GM18511 (cell line): ENCODE data around the gene BEST4.
A peak's percentile ranks its signal among the peaks of the same experiment; 100 is the strongest.
"Not testable (repeated sequence)": the region's sequence is repeated elsewhere in the genome, so short reads cannot be mapped to it uniquely, and the experiment has no call there.

ENCODE experiments used
- ATAC-seq: cut with Tn5 transposase; IDR thresholded peaks from one replicate; pipeline ENCODE4 v1.9.1; 2021; ENCODE audit warnings: mild to moderate bottlenecking, moderate library complexity; ENCODE audit not compliant: unreplicated experiment

Gene BEST4

DNA sequence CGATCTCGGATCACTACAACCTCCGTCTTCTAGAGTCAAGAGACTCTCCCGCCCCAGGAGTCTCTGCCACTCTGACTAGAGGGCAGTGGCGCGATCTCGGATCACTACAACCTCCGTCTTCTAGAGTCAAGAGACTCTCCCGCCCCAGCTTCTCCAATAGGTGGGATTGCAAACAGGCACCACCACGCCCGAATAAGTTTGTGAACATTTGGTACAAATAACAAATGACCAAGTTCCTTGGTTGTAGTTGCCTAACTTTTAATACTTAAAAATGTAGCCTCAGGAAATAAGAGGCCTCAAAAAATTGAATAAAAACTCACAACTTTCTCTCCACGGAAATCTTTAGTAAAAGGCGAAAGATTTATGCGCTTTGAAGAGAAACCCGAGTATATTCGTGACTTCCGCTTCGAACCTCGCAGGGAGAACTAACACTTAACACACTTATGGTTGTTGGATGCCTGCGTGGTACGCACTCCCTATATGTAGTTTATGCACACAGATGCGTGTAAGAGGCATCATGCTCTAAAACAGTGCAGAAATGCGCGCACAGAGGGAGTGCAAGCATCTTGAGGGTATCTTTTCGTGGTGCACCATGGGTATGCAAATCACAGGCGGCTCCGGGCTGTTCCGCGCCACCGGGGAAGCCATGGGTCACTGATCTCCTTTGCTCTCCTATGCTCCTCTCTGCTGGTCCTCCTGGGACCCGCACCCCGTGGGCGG is 31.8 kb upstream of the BEST4 start:
- peak; percentile 89 for ATAC-seq

DNA sequence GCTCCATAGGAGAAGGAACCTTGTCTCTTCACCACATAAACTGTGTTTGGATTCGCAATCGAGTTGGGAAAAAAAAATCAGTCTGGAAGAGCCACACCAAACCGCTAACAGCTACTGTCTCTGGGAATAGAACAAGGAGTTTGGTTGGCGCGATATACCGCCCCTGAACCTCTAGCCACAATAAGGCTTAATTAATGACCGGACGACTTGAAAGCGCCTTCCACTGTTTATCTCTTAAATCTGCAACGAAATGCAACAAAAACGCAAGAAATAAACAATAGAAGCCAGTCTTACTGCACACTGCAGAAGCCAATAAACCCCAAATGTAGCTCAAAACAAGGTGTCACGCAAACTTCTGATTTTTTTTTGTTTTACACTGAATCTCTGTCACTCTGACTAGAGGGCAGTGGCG is 31.2 kb upstream of the BEST4 start:
- ATAC-seq: no peak

DNA sequence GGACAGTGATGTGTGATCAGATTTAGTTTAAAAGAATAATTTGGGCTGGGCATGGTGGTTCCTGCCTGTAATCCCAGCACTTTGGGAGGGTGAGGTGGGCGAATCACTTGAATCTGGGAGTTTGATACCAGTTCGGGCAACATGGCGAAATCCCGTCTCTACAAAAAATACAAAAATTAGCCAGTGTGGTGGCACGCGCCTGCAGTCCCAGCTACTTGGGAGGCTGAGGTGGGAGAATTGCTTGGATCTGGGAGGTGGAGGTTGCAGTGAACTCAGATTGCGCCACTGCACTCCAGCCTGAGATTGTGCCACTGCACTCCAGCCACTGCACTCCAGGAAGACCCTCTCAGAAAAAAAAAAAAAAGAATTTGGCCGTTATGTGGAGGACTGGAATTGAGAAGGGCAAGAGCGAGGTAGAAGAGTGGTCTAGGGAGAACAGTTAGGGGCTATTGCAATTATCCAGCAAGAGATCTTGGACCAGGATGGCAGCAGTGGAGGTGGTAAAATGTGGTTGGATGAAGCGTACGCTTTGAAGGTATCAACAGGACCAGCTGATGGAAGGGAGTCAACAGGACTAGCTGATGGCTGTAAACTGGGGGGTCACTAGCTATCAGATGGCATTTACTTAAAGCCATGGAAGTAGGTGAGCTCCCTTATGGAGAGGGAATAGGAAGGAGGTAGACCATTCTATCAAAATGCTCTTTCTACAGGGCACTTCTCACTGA is 30.0 kb upstream of the BEST4 start:
- no peak for ATAC-seq

DNA sequence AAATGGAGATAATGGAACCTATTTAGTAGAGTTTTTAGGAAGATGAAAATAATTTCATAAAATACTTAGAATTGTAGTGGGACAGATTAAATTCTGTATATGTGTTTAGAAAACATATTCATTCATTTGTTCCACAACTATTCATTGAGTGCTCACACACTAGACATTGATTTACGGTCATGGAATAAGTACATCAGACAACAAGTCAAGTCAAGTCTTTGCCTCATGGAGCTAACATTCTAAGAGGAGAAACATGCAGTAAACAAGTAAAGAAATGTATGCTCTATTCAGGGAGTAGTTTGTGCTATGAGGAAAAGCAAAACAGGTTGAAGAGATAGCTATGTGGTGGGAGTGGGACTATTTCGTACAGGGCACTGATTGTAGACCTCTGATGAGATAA is 29.3 kb upstream of the BEST4 start:
- no peak for ATAC-seq

DNA sequence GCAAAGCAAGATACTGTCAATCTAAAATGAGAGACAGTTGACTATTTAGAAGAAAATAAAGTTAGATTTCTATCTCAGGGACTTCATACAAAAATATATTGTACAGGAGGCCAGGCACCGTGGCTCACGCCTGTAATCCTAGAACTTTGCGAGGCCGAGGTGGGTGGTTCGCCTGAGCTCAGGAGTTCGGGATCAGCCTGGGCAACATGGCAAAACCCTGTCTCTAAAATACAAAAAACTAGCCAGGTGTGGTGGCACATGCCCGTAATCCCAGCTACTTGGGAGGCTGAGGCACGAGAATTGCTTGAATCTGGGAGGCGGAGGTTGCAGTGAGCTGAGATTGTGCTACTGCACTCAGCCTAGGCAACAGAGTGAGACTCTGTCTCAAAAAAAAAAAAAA is 28.0 kb upstream of the BEST4 start:
- not testable (repeated sequence) for ATAC-seq

DNA sequence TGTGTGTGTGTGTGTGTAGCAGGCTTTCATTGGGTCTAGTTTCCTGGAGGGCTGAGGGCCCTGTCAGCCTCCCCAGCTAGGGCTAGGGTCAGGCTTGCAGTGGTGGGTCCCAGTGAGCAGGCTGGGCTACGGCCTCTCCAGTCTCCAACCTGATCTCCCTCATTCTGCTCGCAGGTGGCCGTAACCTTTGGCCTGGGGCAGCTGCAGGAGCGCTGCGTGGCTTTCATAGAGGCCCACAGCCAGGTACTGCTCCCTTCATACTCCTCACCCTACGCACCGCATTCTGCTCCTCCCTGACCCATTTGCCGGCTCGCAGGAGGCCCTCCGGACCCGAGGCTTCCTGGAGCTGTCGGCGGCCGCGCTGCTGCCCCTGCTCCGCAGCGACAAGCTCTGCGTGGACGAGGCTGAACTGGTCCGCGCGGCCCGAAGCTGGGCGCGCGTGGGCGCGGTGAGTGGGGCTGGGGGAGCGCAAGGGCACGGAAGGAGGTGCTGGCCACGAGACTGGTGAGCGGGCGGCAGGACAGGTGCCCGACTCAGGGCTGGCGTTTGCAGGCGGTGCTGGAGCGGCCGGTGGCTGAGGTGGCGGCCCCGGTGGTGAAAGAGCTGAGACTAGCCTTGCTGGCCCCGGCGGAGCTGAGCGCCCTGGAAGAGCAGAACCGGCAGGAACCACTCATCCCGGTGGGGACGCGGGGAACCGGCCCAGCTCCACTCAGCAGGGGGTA is 25.0 kb upstream of the BEST4 start:
- ATAC-seq: no peak

DNA sequence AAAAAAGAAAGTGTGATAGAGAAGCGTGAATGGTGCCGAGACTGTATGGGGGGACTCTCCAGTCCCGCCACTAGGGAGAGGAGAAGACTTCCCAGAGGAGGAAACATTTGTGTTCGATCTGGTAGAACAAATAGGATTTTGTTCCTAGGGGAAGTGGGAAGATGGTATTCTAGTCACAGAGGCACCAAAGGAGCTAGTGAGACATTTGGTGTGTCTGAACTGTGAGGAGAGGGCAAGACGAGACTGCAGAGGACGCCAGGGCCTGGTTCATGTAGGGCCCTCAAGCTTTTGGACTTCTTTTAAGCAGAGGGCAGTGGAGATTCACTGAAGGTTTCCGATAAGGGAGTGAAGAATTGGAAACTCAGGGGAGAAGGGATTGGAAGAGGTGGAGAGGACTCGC is 23.3 kb upstream of the BEST4 start:
- ATAC-seq: no peak

DNA sequence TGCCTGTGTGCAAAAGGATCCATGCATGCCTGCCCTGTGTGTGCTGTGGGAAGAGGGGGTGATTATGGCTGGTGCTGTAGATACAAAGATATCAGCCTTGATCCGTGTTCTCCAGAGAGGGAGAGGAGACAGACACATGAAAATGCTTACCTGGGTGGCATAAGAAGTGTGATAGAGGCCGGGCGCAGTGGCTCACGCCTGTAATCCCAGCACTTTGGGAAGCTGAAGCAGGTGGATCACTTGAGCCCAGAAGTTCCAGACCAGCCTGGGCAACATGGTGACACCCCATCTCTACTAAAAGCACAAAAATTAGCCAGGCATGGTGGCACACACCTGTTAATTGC is 22.8 kb upstream of the BEST4 start:
- ATAC-seq: not testable (repeated sequence)

DNA sequence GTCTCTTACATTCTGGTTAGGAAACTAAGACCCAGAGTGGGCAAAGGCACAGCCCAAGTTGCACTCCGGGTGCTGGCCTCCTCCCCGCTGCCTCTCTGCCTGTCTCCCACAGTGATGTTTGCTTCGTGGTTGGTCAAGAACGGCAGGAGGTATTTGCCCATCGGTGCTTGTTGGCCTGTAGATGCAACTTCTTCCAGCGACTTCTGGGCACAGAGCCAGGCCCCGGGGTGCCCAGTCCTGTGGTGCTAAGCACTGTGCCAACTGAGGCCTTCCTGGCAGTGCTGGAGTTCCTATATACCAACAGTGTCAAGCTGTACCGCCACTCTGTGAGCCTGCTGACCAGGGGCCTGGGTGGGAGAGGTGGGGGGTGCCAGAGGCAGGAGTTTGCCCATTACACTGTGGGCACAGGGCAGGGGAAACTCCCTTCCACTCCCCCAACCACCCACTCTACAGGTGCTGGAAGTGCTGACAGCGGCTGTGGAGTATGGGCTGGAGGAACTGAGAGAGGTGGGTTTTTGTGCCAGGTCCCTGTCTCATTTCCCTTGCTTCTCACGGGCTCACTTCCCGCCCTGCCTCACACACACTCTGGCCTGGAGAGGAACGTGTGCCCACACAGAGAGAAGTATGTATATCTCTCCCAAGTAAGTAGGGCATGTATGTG is 22.3 kb upstream of the BEST4 start:
- no peak for ATAC-seq

DNA sequence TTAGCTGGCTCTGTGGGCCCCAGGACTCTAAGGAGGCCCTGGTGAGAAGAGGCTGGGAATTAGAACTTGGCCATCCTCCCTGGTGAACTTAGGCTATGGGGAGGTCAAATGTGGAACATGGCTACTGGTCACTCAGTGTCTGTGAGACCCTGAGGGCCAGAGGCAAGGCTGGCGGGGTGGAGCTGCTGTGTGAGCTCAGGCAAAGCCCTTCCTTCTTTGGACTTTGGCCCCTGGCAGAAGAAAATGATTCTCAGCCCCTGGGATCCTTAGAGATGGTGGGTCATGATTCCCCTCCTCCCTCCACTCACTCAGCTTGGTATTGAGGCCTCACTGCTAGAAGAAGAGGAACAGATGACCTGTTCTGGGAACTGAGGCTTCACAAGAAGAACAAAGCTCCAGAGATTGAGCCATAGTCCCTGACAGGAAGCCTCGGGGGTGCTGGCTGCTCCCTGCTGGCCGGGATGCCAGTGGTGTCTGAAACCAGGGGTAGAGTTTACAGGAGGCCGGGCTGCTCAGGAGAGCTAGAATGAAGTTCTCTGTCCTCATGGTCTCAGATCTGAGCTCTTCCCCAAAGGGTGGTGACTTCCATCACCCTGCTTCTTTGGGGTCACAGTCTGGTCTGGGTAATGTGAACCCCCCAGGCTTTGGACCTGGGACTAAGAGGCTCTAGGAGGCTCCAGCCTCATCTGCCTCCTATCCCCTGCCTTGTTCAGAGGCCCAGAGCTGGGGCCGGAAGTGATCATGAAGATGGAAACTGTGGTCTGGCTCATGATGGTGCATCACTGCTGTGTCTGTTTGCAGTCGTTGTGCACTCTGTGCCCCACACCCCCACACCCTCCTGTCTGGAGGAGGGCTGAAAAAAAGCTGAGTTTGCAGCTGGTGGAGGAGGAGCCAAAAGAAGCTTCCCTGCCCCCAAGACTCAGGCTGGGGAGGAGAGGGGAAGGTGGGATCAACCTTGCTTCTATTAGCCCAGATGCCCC is 21.3 kb upstream of the BEST4 start:
- ATAC-seq: peak; percentile 59

DNA sequence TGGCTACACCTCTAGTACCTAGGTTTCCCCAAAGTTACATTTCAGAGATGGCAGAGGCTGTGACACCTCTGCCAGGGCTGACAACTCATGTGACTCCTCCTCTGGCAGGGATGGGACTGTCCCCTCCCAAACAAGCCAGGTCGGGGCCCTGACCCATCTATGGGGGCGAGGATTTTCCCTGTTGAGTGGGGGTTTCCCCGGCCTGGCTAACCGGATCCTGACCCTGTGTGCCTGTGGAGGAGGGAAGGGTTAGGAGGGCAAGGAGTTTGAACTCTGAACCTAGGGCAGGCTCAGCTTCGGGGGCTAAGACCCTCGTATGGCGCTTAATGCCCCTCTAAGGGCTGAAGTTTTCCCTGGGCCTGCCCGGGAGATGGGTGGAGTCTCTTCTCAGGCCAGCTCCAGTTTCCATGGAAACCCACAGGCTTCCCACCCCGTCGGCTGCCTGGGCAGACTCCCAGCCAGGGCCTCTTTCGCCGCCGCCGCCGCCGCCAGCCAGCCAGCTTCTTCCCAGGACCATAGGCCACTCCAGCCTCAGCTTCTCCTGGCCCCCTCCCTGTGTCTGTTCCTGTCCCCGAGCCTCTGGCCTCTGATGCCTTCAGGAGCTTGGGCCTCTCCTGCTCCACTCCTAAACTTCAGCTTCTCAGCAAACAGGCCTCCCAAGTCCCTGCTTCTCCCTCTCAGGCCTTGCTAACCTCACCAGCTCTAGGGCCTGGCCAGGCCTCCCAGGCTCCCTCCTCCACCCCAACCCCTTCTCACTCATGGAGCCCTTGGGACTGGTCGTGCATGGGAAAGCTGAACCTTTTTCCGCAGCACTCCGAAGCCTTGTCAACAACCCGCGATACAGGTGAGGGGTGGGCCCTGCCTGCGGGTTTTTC is 20.3 kb upstream of the BEST4 start, which contains the start of gene BTBD19:
BTBD19 (plus strand) TSS at position 461 of the 875 bp plus-strand sequence; CDS start at position 759, 298 bp downstream.
- peak; percentile 37 for ATAC-seq

DNA sequence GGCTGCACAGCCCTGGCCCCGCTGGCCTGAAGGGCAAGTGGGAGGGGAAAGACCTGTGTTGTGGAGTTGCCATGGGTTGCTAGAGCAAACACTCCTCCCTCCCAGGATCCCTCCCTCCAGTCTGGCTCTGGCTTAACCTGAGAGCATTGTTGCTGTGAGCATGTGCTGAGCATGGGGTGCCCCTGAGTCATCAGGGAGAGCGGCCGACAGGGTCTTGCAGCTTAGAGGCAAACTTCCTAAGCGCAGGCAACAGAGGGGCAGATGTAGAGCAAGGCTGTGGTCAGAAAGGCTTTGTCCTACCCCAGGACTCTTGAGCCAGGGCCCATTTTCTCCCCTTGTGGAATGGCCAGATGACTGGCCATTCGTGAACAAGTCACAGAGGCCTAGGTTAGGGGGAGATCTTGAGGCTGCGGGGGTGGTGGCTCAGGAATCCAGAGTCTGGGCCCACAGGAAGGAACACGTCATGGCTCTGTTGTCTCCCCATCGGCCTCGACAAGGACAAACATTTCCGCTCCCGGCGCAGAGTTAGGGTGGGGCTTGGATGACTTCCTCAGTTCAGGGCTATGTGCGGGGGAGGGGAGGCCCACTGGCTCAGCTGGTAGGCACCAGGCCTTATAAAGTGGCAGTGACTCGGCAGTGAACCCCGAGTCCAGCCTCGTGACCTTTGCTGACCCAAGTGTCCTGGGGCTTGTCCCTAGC is 19.5 kb upstream of the BEST4 start:
- peak; percentile 49 for ATAC-seq

DNA sequence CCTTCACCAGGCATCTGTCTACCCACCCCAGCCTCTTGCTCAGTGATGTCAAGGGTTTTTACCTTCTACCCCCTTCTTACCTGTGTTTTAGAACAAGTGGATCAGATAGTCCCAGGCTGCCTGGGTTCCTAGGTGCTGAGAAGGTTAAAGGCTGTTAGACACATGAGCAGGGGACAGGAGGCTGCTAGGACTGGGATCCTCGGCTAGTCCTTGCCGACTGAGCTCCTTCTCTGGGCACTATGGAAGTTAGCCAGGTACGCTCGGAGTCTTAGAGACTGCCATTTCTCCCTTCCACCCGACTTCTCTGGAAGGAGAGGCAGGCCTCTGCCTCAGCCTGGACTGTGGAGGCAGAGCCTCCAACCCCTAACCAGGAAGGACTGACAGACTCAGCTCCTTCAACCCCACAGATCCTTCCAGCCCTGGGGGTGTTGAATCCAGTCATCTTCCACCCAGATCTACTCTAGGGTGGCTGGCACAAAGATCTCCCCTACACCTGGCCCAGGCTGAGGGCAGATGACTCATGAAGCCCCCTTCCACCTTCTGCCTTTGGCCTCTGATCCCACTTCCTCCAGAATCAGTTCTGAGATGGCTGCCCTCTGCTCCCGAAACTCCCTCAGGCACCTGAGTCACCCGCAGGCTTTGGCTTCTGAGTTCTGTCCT is 18.9 kb upstream of the BEST4 start, which contains the start of gene DYNLT4:
DYNLT4 (minus strand) TSS at position 648 of the 660 bp plus-strand sequence. CDS start 683 bp downstream, outside the sequence.
- no peak for ATAC-seq

DNA sequence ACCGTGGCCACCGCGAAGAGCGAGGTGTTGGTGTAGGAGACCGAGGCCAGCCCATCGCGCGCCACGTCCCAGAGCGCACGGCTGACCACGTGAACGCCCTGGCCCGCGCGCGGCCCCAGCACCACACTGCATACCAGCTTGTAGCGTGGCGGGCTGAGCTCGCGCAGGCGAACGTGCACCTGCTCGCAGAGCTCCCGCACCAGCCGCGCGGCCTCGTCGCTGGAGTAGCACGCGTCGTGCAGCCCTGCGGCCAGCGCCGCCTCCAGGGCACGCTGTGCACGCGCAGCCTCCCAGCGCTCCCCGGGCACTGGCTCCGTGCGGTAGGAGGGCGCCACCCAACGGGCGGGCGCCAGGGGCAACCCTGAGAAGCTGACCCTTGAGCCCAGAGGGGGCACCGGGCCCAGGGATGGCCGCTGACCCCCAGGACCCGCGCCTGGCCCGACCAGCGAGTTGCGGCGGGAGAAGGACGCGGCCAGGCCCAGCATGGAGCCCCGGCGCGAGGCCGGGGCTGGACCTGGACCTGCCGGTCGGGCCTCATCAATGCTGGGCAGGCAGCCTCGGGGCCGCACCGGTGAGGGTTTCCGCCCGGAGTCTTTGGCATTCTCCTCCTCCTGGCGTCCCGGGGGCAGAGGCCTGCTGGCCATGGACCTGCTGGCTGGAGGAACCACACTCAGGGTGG is 18.2 kb upstream of the BEST4 start:
- no peak for ATAC-seq

DNA sequence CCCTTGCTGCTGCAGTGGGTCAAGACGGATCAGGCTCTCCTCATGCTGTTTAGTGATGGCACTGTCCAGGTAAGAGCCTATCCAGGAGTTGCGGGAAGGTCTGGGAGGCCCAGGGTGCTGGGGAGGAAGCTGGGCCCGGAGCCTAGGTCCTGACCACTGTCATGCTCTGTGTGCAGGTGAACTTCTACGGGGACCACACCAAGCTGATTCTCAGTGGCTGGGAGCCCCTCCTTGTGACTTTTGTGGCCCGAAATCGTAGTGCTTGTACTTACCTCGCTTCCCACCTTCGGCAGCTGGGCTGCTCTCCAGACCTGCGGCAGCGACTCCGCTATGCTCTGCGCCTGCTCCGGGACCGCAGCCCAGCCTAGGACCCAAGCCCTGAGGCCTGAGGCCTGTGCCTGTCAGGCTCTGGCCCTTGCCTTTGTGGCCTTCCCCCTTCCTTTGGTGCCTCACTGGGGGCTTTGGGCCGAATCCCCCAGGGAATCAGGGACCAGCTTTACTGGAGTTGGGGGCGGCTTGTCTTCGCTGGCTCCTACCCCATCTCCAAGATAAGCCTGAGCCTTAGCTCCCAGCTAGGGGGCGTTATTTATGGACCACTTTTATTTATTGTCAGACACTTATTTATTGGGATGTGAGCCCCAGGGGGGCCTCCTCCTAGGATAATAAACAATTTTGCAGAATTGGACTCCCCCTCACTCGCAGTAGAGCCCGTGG is 17.5 kb upstream of the BEST4 start:
- no peak for ATAC-seq

DNA sequence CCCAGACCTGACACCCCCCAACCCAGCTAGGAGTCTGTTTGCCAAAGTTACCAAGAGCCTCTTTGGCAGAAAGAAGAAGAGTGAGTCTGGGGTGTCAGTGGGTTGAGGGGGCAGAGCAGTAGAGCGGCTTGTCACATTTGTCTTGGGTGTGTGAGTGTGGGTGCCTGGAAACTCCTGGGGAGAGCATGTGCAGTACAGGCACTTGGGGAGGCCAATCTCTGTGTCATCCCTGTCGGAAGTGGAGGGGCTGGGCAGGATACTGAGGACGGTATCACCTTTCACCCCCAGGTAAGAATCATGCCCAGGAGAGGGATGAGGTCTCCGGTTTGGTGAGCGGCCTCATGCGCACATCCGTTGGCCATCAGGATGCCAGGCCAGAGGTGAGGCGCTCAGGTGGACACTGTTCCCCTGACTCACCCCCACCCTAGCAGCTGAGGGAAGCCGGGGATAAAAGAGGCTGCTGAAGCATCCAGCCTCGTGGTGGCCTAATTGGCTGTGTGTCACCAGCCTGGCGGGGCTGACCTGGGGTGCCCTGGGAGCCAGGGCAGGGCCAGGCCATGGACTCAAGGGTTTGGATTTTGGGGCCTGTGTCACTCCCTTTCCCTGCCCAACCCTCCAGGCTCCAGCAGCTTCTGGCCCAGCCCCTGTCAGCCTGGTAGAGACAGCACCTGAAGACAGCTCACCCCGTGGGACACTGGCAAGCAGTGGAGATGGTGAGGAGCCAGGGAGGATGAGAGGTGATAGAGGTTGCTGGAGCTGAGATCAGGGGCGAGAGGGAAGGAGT is 15.5 kb upstream of the BEST4 start:
- ATAC-seq: no peak
